ENCODE measurements around the gene KCTD14.

GRCh38 chr11:78023426-78023825 is 350 bp upstream of the KCTD14 start:
- no peak for TF ChIP-seq CTCF (conservative IDR thresholded peaks at IDR 0.05; ENCODE audit: low read depth, low read length)
- TF ChIP-seq EZH2 (IDR thresholded peaks at IDR 0.05; ENCODE audit: low read length, unreplicated experiment) = no peak
- no peak for TF ChIP-seq EZH2phosphoT487 (IDR thresholded peaks at IDR 0.05; ENCODE audit: borderline replicate concordance, low read length)

Measured in PC-3 (cell line).